ENCODE data around the gene SWI5.
A peak's percentile ranks its signal among the peaks of the same experiment; 100 is the strongest.

Gene SWI5

GRCh38 chr9:128314697-128315096, 38.6 kb downstream of the SWI5 start:
- peaks cover 87% of the 10 kb centered on the region for H3K36me3 ChIP-seq
- H3K9me3 ChIP-seq (ENCODE audit: severe bottlenecking) = no peaks in the 10 kb centered on the region

DNA sequence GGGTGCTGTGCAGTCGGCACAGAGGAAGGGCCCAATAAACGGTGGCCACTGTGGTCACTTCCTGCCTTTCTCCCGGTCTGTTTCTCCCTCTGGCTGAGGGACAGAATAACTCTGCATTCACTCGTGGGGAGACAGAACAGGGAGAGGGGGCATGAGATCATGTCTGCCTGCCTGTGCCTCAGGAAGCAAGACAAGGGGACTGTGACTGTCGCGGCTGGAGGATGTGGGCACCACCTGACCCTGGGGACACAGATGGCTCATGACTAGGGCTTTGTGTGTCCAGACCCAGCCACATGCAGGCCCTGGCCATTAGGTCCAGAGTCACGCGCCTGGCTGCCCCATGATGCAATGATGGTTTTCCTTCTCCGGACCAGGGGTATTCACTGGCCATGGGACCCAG, 40.3 kb downstream of the SWI5 start:
- H3K4me3 ChIP-seq (ENCODE audit: low read depth, low read length) = no peak overlapping the region
- H3K27ac ChIP-seq = no peak overlapping the region
- no peaks in the 10 kb centered on the region for H3K27me3 ChIP-seq (ENCODE audit: insufficient read depth, low read depth, severe bottlenecking)
- no peak for DNase-seq
- TF ChIP-seq, protein P1, sequence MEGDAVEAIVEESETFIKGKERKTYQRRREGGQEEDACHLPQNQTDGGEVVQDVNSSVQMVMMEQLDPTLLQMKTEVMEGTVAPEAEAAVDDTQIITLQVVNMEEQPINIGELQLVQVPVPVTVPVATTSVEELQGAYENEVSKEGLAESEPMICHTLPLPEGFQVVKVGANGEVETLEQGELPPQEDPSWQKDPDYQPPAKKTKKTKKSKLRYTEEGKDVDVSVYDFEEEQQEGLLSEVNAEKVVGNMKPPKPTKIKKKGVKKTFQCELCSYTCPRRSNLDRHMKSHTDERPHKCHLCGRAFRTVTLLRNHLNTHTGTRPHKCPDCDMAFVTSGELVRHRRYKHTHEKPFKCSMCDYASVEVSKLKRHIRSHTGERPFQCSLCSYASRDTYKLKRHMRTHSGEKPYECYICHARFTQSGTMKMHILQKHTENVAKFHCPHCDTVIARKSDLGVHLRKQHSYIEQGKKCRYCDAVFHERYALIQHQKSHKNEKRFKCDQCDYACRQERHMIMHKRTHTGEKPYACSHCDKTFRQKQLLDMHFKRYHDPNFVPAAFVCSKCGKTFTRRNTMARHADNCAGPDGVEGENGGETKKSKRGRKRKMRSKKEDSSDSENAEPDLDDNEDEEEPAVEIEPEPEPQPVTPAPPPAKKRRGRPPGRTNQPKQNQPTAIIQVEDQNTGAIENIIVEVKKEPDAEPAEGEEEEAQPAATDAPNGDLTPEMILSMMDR (IDR thresholded peaks at IDR 0.05; ENCODE audit: low read depth, low read length) = no peak
- H3K9me3 ChIP-seq (ENCODE audit: severe bottlenecking) = no peaks in the 10 kb centered on the region
- peaks cover 85% of the 10 kb centered on the region for H3K36me3 ChIP-seq

More at GRCh38 chr9:128314697-128315096, 38.6 kb downstream of the SWI5 start:
- no peak overlapping the region for H3K4me3 ChIP-seq (ENCODE audit: low read depth, low read length)
- no peaks in the 10 kb centered on the region for H3K27me3 ChIP-seq (ENCODE audit: insufficient read depth, low read depth, severe bottlenecking)
- peak overlapping the region; percentile 81 for H3K27ac ChIP-seq
- TF ChIP-seq, protein P1 (IDR thresholded peaks at IDR 0.05; ENCODE audit: low read depth, low read length) = no peak
- no peak for DNase-seq

GRCh38 chr9:128317629-128318028, 41.6 kb downstream of the SWI5 start:
- Histone ChIP-seq H3K27ac (no peak overlapping the region), H3K4me3 (ENCODE audit: low read depth, low read length) (no peak overlapping the region), H3K27me3 (ENCODE audit: insufficient read depth, low read depth, severe bottlenecking) (no peaks in the 10 kb centered on the region), H3K36me3 (peaks cover 78% of the 10 kb centered on the region), H3K9me3 (ENCODE audit: severe bottlenecking) (no peaks in the 10 kb centered on the region)
- no peak for DNase-seq
- TF ChIP-seq, protein P1 (IDR thresholded peaks at IDR 0.05; ENCODE audit: low read depth, low read length) = no peak

- Histone ChIP-seq H3K9me3 (ENCODE audit: severe bottlenecking) (no peaks in the 10 kb centered on the region), H3K27ac (no peak overlapping the region; the same call in 1 of the 2 replicates), H3K27me3 (ENCODE audit: insufficient read depth, low read depth, severe bottlenecking) (no peaks in the 10 kb centered on the region), H3K36me3 (peaks cover 79% of the 10 kb centered on the region), H3K4me3 (ENCODE audit: low read depth, low read length) (peak overlapping the region; percentile 98)
- no peak for DNase-seq
- TF ChIP-seq, protein P1 (IDR thresholded peaks at IDR 0.05; ENCODE audit: low read depth, low read length) = no peak
These were observed 45.3 kb downstream of the SWI5 start for GRCh38 chr9:128321343-128321742.

- DNase-seq = no peak
- Histone ChIP-seq H3K9me3 (ENCODE audit: severe bottlenecking) (no peaks in the 10 kb centered on the region), H3K27me3 (ENCODE audit: insufficient read depth, low read depth, severe bottlenecking) (no peaks in the 10 kb centered on the region), H3K4me3 (ENCODE audit: low read depth, low read length) (peak overlapping the region; percentile 98), H3K27ac (peak overlapping the region; percentile 98), H3K36me3 (peaks cover 77% of the 10 kb centered on the region)
- TF ChIP-seq, protein P1 (IDR thresholded peaks at IDR 0.05; ENCODE audit: low read depth, low read length) = no peak
These were observed 45.9 kb downstream of the SWI5 start for GRCh38 chr9:128321879-128322403.

All from WERI-Rb-1 (cell line).